ENCODE results near the gene YWHAQ.
"Not testable (repeated sequence)": the region's sequence is repeated elsewhere in the genome, so short reads cannot be mapped to it uniquely, and the experiment has no call there.

The YWHAQ gene

GRCh38 chr2:9631878-9632700, 1.3 kb upstream of the YWHAQ start:
- DNase-seq = no peak

- DNase-seq = no peak
Measured at GRCh38 chr2:9631553-9631819, 689 bp upstream of the YWHAQ start.

GRCh38 chr2:9630117-9630735, 571 bp downstream of the YWHAQ start:
- DNase-seq = peak; percentile 65 to 87 (median 80)

- DNase-seq = peak; percentile 11 to 26 (median 18)
Measured at GRCh38 chr2:9629222-9630116, 1.3 kb downstream of the YWHAQ start.

GRCh38 chr2:9627310-9627709, 3.5 kb downstream of the YWHAQ start:
- peak; percentile 20 to 56 (median 32) for DNase-seq

GRCh38 chr2:9623151-9623550, 7.6 kb downstream of the YWHAQ start:
- DNase-seq = no peak

- not testable (repeated sequence) for DNase-seq
Measured at GRCh38 chr2:9621655-9622054, 9.1 kb downstream of the YWHAQ start.

- no peak for DNase-seq
Measured at GRCh38 chr2:9618410-9618809, 12.4 kb downstream of the YWHAQ start.

- DNase-seq = no peak
Measured at GRCh38 chr2:9617749-9618148, 13.0 kb downstream of the YWHAQ start.

GRCh38 chr2:9617296-9617695, 13.5 kb downstream of the YWHAQ start:
- no peak for DNase-seq

- no peak for DNase-seq
Measured at GRCh38 chr2:9614562-9614961, 16.2 kb downstream of the YWHAQ start.

GRCh38 chr2:9613291-9613690, 17.5 kb downstream of the YWHAQ start:
- DNase-seq = peak in 2 of 4 experiments; percentile 23 to 28

GRCh38 chr2:9611549-9611912, 19.3 kb downstream of the YWHAQ start:
- not testable (repeated sequence) for DNase-seq

GRCh38 chr2:9610781-9611548, 19.8 kb downstream of the YWHAQ start:
- no peak for DNase-seq

- DNase-seq = not testable (repeated sequence)
Measured at GRCh38 chr2:9608491-9608890, 22.3 kb downstream of the YWHAQ start.

- DNase-seq = no peak
Measured at GRCh38 chr2:9602412-9602811, 28.4 kb downstream of the YWHAQ start.

GRCh38 chr2:9601397-9601796, 29.4 kb downstream of the YWHAQ start:
- DNase-seq = no peak

GRCh38 chr2:9599430-9599829, 31.4 kb downstream of the YWHAQ start:
- DNase-seq = no peak

GRCh38 chr2:9596621-9597311, 34.0 kb downstream of the YWHAQ start:
- no peak for DNase-seq

- DNase-seq = no peak
Measured at GRCh38 chr2:9595746-9596145, 35.1 kb downstream of the YWHAQ start.

GRCh38 chr2:9595256-9595655, 35.5 kb downstream of the YWHAQ start:
- not testable (repeated sequence) for DNase-seq
